ENCODE results near the gene ZSWIM4. TPM values are rescaled to one million over a fixed set of nuclear protein-coding genes. Genes with fewer than 3 reads are reported as not detected.
"Not testable (repeated sequence)": the region's sequence is repeated elsewhere in the genome, so short reads cannot be mapped to it uniquely, and the experiment has no call there.

Gene ZSWIM4
- total RNA-seq, 1 donor from 2014 or later = 8.5 TPM

GRCh38 chr19:13848798-13849676, 53.8 kb downstream of the ZSWIM4 start:
- DNase-seq (ENCODE audit: low read depth in 2 of 2) = no peak

- peak; percentile 45 to 87 for DNase-seq (ENCODE audit: low read depth in 2 of 2)
Measured at GRCh38 chr19:13849991-13850909, 55.0 kb downstream of the ZSWIM4 start.

GRCh38 chr19:13850910-13851733, 55.9 kb downstream of the ZSWIM4 start:
- peak; percentile 75 to 97 for DNase-seq (ENCODE audit: low read depth in 2 of 2)

GRCh38 chr19:13851734-13852114, 56.5 kb downstream of the ZSWIM4 start:
- DNase-seq (ENCODE audit: low read depth in 2 of 2) = not testable (repeated sequence)

- not testable (repeated sequence) for DNase-seq (ENCODE audit: low read depth in 2 of 2)
Measured at GRCh38 chr19:13852171-13852707, 57.0 kb downstream of the ZSWIM4 start.

GRCh38 chr19:13856497-13856896, 61.3 kb downstream of the ZSWIM4 start:
- DNase-seq (ENCODE audit: low read depth in 2 of 2) = no peak

DNA sequence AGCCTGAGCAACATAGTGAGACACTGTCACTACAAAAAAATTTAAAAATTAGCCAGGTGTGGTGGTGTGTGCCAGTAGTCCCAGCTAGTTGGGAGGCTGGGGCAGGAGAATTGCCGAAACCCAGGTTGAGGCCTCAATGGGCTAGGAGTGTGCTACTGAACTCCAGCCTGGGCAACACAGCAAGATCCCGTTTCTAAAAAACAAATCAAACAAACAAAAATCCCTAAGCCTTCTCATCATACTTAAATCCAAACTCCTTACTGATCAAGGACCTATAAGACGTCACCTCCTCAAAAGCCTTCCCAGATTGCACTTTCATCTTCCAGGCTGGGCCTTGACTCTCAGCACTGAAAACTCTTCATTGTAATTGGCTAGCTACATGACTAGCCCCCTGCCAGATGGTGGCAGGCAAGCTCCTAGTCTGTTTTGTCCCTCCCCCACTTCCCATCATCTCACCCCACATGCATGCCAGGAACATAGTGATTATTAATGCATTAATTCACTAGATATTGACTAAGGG, 64.2 kb downstream of the ZSWIM4 start:
- peak in 1 of 2 donors; percentile 71 for DNase-seq (ENCODE audit: low read depth in 2 of 2)

DNA sequence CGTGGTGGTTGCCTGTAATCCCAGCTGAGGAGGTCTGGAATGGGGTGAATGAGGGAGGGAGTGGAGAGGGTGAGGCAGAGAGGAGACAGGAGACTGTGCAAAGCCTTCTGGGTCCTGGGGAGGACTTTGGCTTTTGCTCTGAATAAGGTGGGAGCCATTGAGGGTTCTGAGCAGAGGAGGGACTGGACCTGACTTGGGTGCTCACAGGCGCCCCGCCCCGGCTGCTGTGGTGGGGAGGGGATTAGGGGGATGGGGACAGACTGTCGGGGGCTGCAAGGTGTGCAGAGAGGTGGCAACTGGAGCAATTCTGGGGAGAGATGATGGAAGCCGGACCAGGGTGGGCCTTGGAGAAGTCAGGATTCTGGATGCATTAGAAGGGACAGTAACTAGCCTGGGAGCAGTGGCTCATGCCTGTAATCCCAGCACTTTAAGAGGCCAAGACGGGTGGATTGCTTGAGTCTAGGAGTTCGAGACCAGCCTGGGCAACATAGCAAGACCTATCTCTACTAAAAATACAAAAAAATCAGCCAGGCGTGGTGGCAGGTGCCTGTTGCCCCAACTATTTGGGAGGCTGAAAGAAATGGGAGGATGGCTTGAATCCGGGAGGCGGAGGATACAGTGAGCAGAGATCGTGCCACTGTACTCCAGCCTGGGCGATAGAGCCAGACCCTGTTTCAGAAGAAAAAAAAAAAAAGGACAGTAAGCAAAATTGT, 65.6 kb downstream of the ZSWIM4 start:
- no peak for DNase-seq (ENCODE audit: low read depth in 2 of 2)

DNA sequence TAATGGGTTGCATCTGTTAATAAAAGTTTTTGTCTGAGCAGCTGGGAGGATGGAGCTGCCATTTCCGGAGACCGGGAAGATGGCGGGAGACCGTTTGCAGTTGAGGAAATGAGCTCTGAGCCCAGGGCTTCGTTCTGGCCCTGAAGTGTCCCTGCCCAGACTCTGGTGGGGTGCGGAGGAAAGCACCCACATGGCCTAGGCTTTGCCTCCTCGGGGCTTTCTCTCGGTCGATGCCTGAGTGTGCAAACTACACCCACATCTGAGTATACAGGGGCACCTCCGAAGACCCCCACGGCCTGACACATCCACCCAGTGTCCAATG, 66.1 kb downstream of the ZSWIM4 start:
- no peak for DNase-seq (ENCODE audit: low read depth in 2 of 2)

- DNase-seq (ENCODE audit: low read depth in 2 of 2) = peak; percentile 74 to 89
Measured at GRCh38 chr19:13861714-13862531, 66.7 kb downstream of the ZSWIM4 start.

GRCh38 chr19:13864046-13864666, 68.9 kb downstream of the ZSWIM4 start:
- no peak for DNase-seq (ENCODE audit: low read depth in 2 of 2)

- DNase-seq (ENCODE audit: low read depth in 2 of 2) = no peak
Measured at GRCh38 chr19:13864667-13865570, 69.7 kb downstream of the ZSWIM4 start.

GRCh38 chr19:13865571-13866462, 70.6 kb downstream of the ZSWIM4 start:
- peak in 1 of 2 donors; percentile 25 for DNase-seq (ENCODE audit: low read depth in 2 of 2)

DNA sequence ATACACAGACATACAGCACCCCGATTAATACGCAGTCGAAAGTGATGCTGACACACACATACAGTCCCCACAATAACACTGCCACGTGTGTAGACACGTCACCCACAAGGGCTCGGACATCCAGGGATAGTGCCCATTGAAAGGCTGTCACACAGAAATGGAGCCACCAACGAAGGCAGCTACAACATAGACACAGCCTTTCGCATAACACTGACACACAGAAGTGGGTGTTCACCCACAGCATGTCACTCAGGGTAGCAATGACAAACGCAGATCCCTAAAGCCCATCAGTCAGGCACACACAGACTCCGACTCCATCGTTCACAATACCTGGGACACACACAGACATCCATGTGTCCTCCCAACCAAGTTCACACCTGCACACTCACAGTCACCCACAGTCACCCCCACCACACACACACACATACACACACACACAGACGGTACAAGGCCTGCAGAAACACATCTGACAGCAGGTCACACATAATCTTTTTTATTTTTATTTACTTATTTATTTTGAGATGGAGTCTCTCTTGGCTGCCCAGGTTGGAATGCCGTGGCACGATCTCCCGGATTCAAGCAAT, 71.3 kb downstream of the ZSWIM4 start:
- DNase-seq (ENCODE audit: low read depth in 2 of 2) = no peak

- no peak for DNase-seq (ENCODE audit: low read depth in 2 of 2)
Measured at GRCh38 chr19:13868663-13869062, 73.4 kb downstream of the ZSWIM4 start.

GRCh38 chr19:13869281-13869680, 74.0 kb downstream of the ZSWIM4 start:
- DNase-seq (ENCODE audit: low read depth in 2 of 2) = no peak

DNA sequence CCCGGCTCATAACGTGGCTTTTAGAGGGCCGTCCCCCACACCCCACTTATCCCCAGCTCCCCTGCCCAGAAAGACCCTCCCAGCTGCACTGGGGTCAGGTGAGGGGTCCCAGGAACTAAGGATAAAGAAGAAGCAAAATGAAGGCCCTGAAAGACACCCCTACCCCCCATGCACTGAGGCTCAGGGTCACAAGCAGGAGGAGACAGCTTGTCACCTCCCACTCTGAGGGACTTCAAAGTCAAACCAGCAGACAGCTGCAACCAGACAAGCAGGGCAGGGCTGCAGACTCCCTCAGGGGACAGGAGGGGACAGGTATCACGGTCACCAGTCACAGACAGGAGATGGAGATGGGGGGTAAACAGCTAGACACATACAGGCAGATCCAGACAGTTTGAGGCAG, 75.6 kb downstream of the ZSWIM4 start:
- DNase-seq (ENCODE audit: low read depth in 2 of 2) = no peak

Data from dermis microvascular lymphatic vessel endothelial cell (primary cell).